Chondrocyte (in vitro differentiated cells): ENCODE measurements around the gene SYNE1. TPM values are rescaled to one million over a fixed set of nuclear protein-coding genes. Genes with fewer than 3 reads are reported as not detected.

Experiments used
- DNase-seq: peaks from one replicate; pipeline ENCODE4 v3.0.0; 2021; ENCODE audit warnings: mixed read lengths, low spot score
- H3K27ac Mint-ChIP-seq: one replicate; pipeline ENCODE4 v1.8.0; 2021; ENCODE audit warnings: mild to moderate bottlenecking, moderate library complexity, mixed read lengths; ENCODE audit not compliant: unreplicated experiment
- H3K27me3 Mint-ChIP-seq: 2 replicates; pipeline ENCODE4 v1.8.0; 2021; ENCODE audit warnings: low read depth, mixed read lengths
- H3K36me3 Mint-ChIP-seq: 2 replicates; pipeline ENCODE4 v1.8.0; 2021; ENCODE audit warnings: low read depth, mixed read lengths
- H3K4me1 Mint-ChIP-seq: 2 replicates; pipeline ENCODE4 v1.8.0; 2021; ENCODE audit warnings: low read depth, mild to moderate bottlenecking, mixed read lengths
- H3K4me3 Mint-ChIP-seq: one replicate; pipeline ENCODE4 v1.8.0; 2021; ENCODE audit warnings: mild to moderate bottlenecking, moderate library complexity, mixed read lengths; ENCODE audit not compliant: unreplicated experiment
- H3K9me3 Mint-ChIP-seq: 2 replicates; pipeline ENCODE4 v1.8.0; 2021; ENCODE audit warnings: low read depth, mixed read lengths
- CTCF ChIP-seq: fragments of 200-600 bp; sonication (generic); IDR thresholded peaks from 2 replicates; pipeline ENCODE4 v1.5.0; 2021; ENCODE audit warnings: antibody characterized with exemption, mild to moderate bottlenecking, moderate library complexity
- total RNA-seq: library from RNA; stranded (reverse); gene quantifications from 3 replicates; pipeline ENCODE4 v1.2.1, GENCODE V29; 2021

SYNE1 gene
- total RNA-seq, 1 donor from 2014 or later: 151 TPM

- no peaks in the 10 kb centered on the region for H3K36me3 Mint-ChIP-seq
- DNase-seq: no peak
- H3K4me3 Mint-ChIP-seq: no peak overlapping the region
- no peaks in the 10 kb centered on the region for H3K4me1 Mint-ChIP-seq
- H3K27ac Mint-ChIP-seq: no peak overlapping the region
- no peak for TF ChIP-seq CTCF
- peaks cover 14% of the 10 kb centered on the region for H3K27me3 Mint-ChIP-seq
- no peaks in the 10 kb centered on the region for H3K9me3 Mint-ChIP-seq
Measured at GRCh38 chr6:152600022-152600421, 37.1 kb downstream of the SYNE1 start.

GRCh38 chr6:152598901-152599537 lies 38.1 kb downstream of the SYNE1 start:
- no peak overlapping the region for H3K4me3 Mint-ChIP-seq
- H3K4me1 Mint-ChIP-seq: no peaks in the 10 kb centered on the region
- TF ChIP-seq CTCF: no peak
- H3K9me3 Mint-ChIP-seq: no peaks in the 10 kb centered on the region
- H3K27ac Mint-ChIP-seq: no peak overlapping the region
- no peak for DNase-seq
- no peaks in the 10 kb centered on the region for H3K36me3 Mint-ChIP-seq
- H3K27me3 Mint-ChIP-seq: peaks cover 19% of the 10 kb centered on the region

GRCh38 chr6:152598421-152598820 lies 38.7 kb downstream of the SYNE1 start:
- Mint-ChIP-seq H3K27ac (no peak overlapping the region), H3K4me3 (no peak overlapping the region), H3K4me1 (no peaks in the 10 kb centered on the region), H3K9me3 (no peaks in the 10 kb centered on the region), H3K27me3 (peaks cover 19% of the 10 kb centered on the region), H3K36me3 (no peaks in the 10 kb centered on the region)
- no peak for TF ChIP-seq CTCF
- no peak for DNase-seq

GRCh38 chr6:152596726-152597125 lies 40.4 kb downstream of the SYNE1 start:
- no peak overlapping the region for H3K27ac Mint-ChIP-seq
- peaks cover 19% of the 10 kb centered on the region for H3K27me3 Mint-ChIP-seq
- H3K9me3 Mint-ChIP-seq: peaks cover 2% of the 10 kb centered on the region
- TF ChIP-seq CTCF: no peak
- no peaks in the 10 kb centered on the region for H3K4me1 Mint-ChIP-seq
- no peak overlapping the region for H3K4me3 Mint-ChIP-seq
- DNase-seq: no peak
- no peaks in the 10 kb centered on the region for H3K36me3 Mint-ChIP-seq

- no peaks in the 10 kb centered on the region for H3K36me3 Mint-ChIP-seq
- TF ChIP-seq CTCF: peak; percentile 67
- no peaks in the 10 kb centered on the region for H3K4me1 Mint-ChIP-seq
- H3K4me3 Mint-ChIP-seq: no peak overlapping the region
- H3K9me3 Mint-ChIP-seq: peaks cover 7% of the 10 kb centered on the region
- no peak overlapping the region for H3K27ac Mint-ChIP-seq
- H3K27me3 Mint-ChIP-seq: peaks cover 11% of the 10 kb centered on the region
- DNase-seq: no peak
Measured at GRCh38 chr6:152595499-152595898, 41.7 kb downstream of the SYNE1 start.
